Fibroblast of lung (primary cell): Measurements from ENCODE around the gene NACA2. TPM values are rescaled to one million over a fixed set of nuclear protein-coding genes. Genes with fewer than 3 reads are reported as not detected.

Experiments used
- DNase-seq, 2 donors: peaks; one replicate each; pipeline versions ENCODE4 v3.0.0 to v3.0.0-alpha.2; 2010; ENCODE audit warnings: low read depth in 2 of 2
- H2AFZ ChIP-seq: 2 replicates; pipeline ENCODE4 v1.5.1; 2012; ENCODE audit warnings: low read length, control low read depth, inconsistent platforms
- H3K27ac ChIP-seq: 2 replicates; pipeline ENCODE4 v1.5.1; 2011; ENCODE audit warnings: low read length, control low read depth; ENCODE audit not compliant: insufficient read depth
- H3K27me3 ChIP-seq: 2 replicates; pipeline ENCODE4 v1.5.1; 2011; ENCODE audit warnings: mild to moderate bottlenecking, low read length; ENCODE audit not compliant: control insufficient read depth, insufficient read depth
- H3K36me3 ChIP-seq: 2 replicates; pipeline ENCODE4 v1.5.1; 2011; ENCODE audit warnings: low read length; ENCODE audit not compliant: control insufficient read depth, insufficient read depth
- H3K4me1 ChIP-seq: 2 replicates; pipeline ENCODE4 v1.5.1; 2011; ENCODE audit warnings: low read length; ENCODE audit not compliant: control insufficient read depth, insufficient read depth; ENCODE audit errors: extremely low read depth
- H3K4me2 ChIP-seq: 2 replicates; pipeline ENCODE4 v1.5.1; 2011; ENCODE audit warnings: low read length, control low read depth; ENCODE audit not compliant: insufficient read depth; ENCODE audit errors: extremely low read depth
- H3K4me3 ChIP-seq, 4 experiments: fragments of 200-600 bp in 1 of 4; sonication (generic) in 1 of 4; replicated peaks in 1 of 4; 2 replicates each; pipeline ENCODE4 v1.5.1; 2011 to 2016; ENCODE audit warnings: low read length in 4 of 4, low read depth in 3 of 4, mild to moderate bottlenecking in 3 of 4, control low read depth in 2 of 4, inconsistent platforms in 1 of 4, mixed read lengths in 1 of 4; ENCODE audit not compliant: insufficient read depth in 1 of 4; ENCODE audit errors: control extremely low read depth in 1 of 4
- H3K79me2 ChIP-seq: 2 replicates; pipeline ENCODE4 v1.5.1; 2012; ENCODE audit warnings: mild to moderate bottlenecking, low read length, inconsistent platforms; ENCODE audit not compliant: control insufficient read depth, insufficient read depth
- H3K9ac ChIP-seq: 2 replicates; pipeline ENCODE4 v1.5.1; 2011; ENCODE audit warnings: mild to moderate bottlenecking, low read length, control low read depth; ENCODE audit not compliant: insufficient read depth
- H3K9me3 ChIP-seq: 2 replicates; pipeline ENCODE4 v1.5.1; 2012; ENCODE audit warnings: low read depth, low read length; ENCODE audit not compliant: control insufficient read depth, insufficient read depth
- H4K20me1 ChIP-seq: 2 replicates; pipeline ENCODE4 v1.5.1; 2011; ENCODE audit warnings: low read length; ENCODE audit not compliant: control insufficient read depth, insufficient read depth; ENCODE audit errors: extremely low read depth
- CTCF ChIP-seq, 2 donors: IDR thresholded peaks in 1 of 2; conservative IDR thresholded peaks in 1 of 2; 1 replicate in 1 of 2; 2 replicates in 1 of 2; pipeline ENCODE4 v1.5.1; 2011 to 2012; ENCODE audit warnings: low read length in 2 of 2, control low read depth in 1 of 2, inconsistent platforms in 1 of 2, low read depth in 1 of 2, mild to moderate bottlenecking in 1 of 2
- EZH2 ChIP-seq: IDR thresholded peaks from 2 replicates; pipeline ENCODE4 v1.5.1; 2012; ENCODE audit warnings: low read length, control low read depth, mild to moderate bottlenecking; ENCODE audit errors: missing control alignments
- polyA plus RNA-seq, 2 donors: library from polyadenylated mRNA; depleted of rRNA in 1 of 2; stranded (reverse) in 1 of 2; unstranded in 1 of 2; fragments of >200 nt; gene quantifications; 2 replicates each; pipeline ENCODE4 v1.2.1, GENCODE V29; 2011 to 2012; ENCODE audit warnings: missing spikeins in 1 of 2
- total RNA-seq: library from RNA; depleted of rRNA; stranded (reverse); fragments of >200 nt; gene quantifications from 2 replicates; pipeline ENCODE4 v1.2.1, GENCODE V29; 2014

NACA2 gene
- total and polyA plus RNA-seq, 2 donors (not counting 1 experiment from before 2014, with no cell fraction given), result not detected

- H3K36me3 ChIP-seq, result no peaks in the 10 kb centered on the region
- H3K4me2 ChIP-seq, result no peak overlapping the region
- H3K4me3 ChIP-seq, result no peak overlapping the region
- no peaks in the 10 kb centered on the region for H3K79me2 ChIP-seq
- H3K27me3 ChIP-seq, result no peaks in the 10 kb centered on the region
- no peaks in the 10 kb centered on the region for H3K9me3 ChIP-seq
- H2AFZ ChIP-seq, result no peak overlapping the region
- no peak for DNase-seq
- no peaks in the 10 kb centered on the region for H3K4me1 ChIP-seq
- no peak overlapping the region for H3K27ac ChIP-seq
- H4K20me1 ChIP-seq, result no peaks in the 10 kb centered on the region
- no peak overlapping the region for H3K9ac ChIP-seq
- no peak for TF ChIP-seq CTCF (conservative IDR thresholded peaks at IDR 0.05 in 1 of 2, IDR thresholded peaks at IDR 0.05 in 1 of 2; ENCODE audit: low read depth in 1 of 2, low read length in 2 of 2)
- TF ChIP-seq EZH2, result no peak
These were observed 36.6 kb upstream of the NACA2 start for GRCh38 chr17:61627658-61628057.

- TF ChIP-seq EZH2, result no peak
- TF ChIP-seq CTCF (conservative IDR thresholded peaks at IDR 0.05 in 1 of 2, IDR thresholded peaks at IDR 0.05 in 1 of 2; ENCODE audit: low read depth in 1 of 2, low read length in 2 of 2), result no peak
- Histone ChIP-seq H3K36me3 (no peaks in the 10 kb centered on the region), H3K79me2 (no peaks in the 10 kb centered on the region), H3K27ac (no peak overlapping the region), H2AFZ (no peak overlapping the region), H4K20me1 (no peaks in the 10 kb centered on the region), H3K27me3 (no peaks in the 10 kb centered on the region), H3K9ac (no peak overlapping the region), H3K9me3 (no peaks in the 10 kb centered on the region), H3K4me3 (no peak overlapping the region), H3K4me2 (no peak overlapping the region), H3K4me1 (no peaks in the 10 kb centered on the region)
- no peak for DNase-seq
These were observed 36.1 kb upstream of the NACA2 start for GRCh38 chr17:61627125-61627524.

- H2AFZ ChIP-seq, result no peak overlapping the region
- H3K79me2 ChIP-seq, result no peaks in the 10 kb centered on the region
- no peaks in the 10 kb centered on the region for H3K27me3 ChIP-seq
- no peaks in the 10 kb centered on the region for H3K36me3 ChIP-seq
- H4K20me1 ChIP-seq, result no peaks in the 10 kb centered on the region
- no peaks in the 10 kb centered on the region for H3K9me3 ChIP-seq
- no peaks in the 10 kb centered on the region for H3K4me1 ChIP-seq
- H3K9ac ChIP-seq, result no peak overlapping the region
- no peak for TF ChIP-seq CTCF (conservative IDR thresholded peaks at IDR 0.05 in 1 of 2, IDR thresholded peaks at IDR 0.05 in 1 of 2; ENCODE audit: low read depth in 1 of 2, low read length in 2 of 2)
- TF ChIP-seq EZH2, result no peak
- H3K4me2 ChIP-seq, result no peak overlapping the region
- no peak for DNase-seq
- no peak overlapping the region for H3K4me3 ChIP-seq
- no peak overlapping the region for H3K27ac ChIP-seq
These were observed 34.5 kb upstream of the NACA2 start for GRCh38 chr17:61625564-61625963.
